Activated naive CD4-positive, alpha-beta T cell treated with anti-CD3 and anti-CD28 coated beads, Interleukin-2, amount 50 U/mL, for 16 hours (primary cell): ENCODE data around the gene ABCB8.
"Not testable (repeated sequence)": the region's sequence is repeated elsewhere in the genome, so short reads cannot be mapped to it uniquely, and the experiment has no call there.

Experiments
- DNase-seq: peaks from one replicate; pipeline ENCODE4 v3.0.0-alpha.2; 2020

The ABCB8 gene

GRCh38 chr7:151038951-151039849, 10.9 kb downstream of the ABCB8 start:
- DNase-seq, result peak; percentile 63

- DNase-seq, result no peak
Measured at GRCh38 chr7:151039850-151040548, 11.7 kb downstream of the ABCB8 start.

- no peak for DNase-seq
Measured at GRCh38 chr7:151040616-151041375, 12.5 kb downstream of the ABCB8 start.

GRCh38 chr7:151043449-151043848, 15.2 kb downstream of the ABCB8 start:
- not testable (repeated sequence) for DNase-seq

GRCh38 chr7:151043959-151044358, 15.7 kb downstream of the ABCB8 start:
- DNase-seq, result no peak

- no peak for DNase-seq
Measured at GRCh38 chr7:151045262-151045661, 17.0 kb downstream of the ABCB8 start.

GRCh38 chr7:151045967-151046366, 17.7 kb downstream of the ABCB8 start:
- DNase-seq, result no peak

GRCh38 chr7:151046603-151047573, 18.6 kb downstream of the ABCB8 start:
- no peak for DNase-seq

- no peak for DNase-seq
Measured at GRCh38 chr7:151047976-151048815, 19.9 kb downstream of the ABCB8 start, which contains the start of gene ASIC3. Gene ASIC3, plus strand, starts transcription at chr7:151048531. Its CDS starts 355 bp downstream, at chr7:151048886.

GRCh38 chr7:151048911-151049463, 20.7 kb downstream of the ABCB8 start:
- no peak for DNase-seq

GRCh38 chr7:151051108-151051507, 22.9 kb downstream of the ABCB8 start:
- peak; percentile 66 for DNase-seq

GRCh38 chr7:151053096-151053495, 24.8 kb downstream of the ABCB8 start:
- DNase-seq, result no peak

GRCh38 chr7:151053751-151054150, 25.5 kb downstream of the ABCB8 start:
- DNase-seq, result no peak

GRCh38 chr7:151056283-151056665, 28.0 kb downstream of the ABCB8 start:
- no peak for DNase-seq

GRCh38 chr7:151056666-151057505, 28.6 kb downstream of the ABCB8 start:
- DNase-seq, result no peak

GRCh38 chr7:151057506-151057988, 29.3 kb downstream of the ABCB8 start, which contains the start of gene CDK5:
Gene CDK5, minus strand, starts transcription at chr7:151057897. Its CDS starts 49 bp downstream, at chr7:151057848.
- no peak for DNase-seq

- peak; percentile 97 for DNase-seq
Measured at GRCh38 chr7:151057989-151058780, 29.9 kb downstream of the ABCB8 start.

- no peak for DNase-seq
Measured at GRCh38 chr7:151058781-151059366, 30.6 kb downstream of the ABCB8 start.
